Activated T-cell treated with anti-CD3 and anti-CD28 coated beads for 4 hours (primary cell): ENCODE data around the gene NTRK2.

ENCODE experiments used
- DNase-seq: peaks from one replicate; pipeline ENCODE4 v3.0.0-alpha.2; 2020

Gene NTRK2

DNA sequence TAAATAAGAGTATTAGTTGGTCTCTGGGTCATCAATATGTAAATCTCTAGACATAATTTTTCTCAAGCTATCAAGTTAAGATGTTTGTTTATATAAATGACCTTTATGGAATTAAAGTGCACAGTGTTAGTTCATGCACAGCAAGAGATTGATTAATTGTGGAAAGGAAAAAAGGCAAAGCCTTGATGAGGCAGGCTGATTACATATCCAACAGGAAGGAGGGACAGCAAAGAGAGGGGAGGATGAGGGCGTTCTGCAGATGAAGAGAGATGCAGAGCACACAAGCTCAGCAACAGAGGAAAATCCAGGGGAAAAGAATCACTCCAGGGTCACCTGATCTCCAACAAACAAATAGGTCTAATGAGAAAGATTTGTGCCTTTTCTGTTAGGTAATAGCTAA is 16.5 kb downstream of the NTRK2 start:
- no peak for DNase-seq

DNA sequence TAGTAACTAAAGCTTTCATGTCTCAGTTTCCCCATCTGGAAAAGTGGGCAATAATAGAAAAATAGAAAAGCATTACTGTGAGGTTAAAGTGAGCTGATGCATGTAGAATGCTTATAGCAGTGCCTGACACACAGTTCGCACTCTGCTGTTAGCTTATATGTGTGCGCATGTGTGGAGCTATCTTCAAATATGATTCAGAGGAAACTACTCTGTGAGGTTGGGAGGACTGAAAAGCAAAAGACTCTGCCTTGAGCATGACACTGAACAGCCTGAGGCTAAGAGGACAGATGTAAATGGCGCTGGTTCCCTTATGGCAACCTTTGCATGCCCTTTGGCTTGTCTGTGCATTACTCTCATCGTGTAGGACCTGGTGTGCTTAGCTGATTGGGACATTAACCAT is 19.4 kb downstream of the NTRK2 start:
- DNase-seq: no peak

DNA sequence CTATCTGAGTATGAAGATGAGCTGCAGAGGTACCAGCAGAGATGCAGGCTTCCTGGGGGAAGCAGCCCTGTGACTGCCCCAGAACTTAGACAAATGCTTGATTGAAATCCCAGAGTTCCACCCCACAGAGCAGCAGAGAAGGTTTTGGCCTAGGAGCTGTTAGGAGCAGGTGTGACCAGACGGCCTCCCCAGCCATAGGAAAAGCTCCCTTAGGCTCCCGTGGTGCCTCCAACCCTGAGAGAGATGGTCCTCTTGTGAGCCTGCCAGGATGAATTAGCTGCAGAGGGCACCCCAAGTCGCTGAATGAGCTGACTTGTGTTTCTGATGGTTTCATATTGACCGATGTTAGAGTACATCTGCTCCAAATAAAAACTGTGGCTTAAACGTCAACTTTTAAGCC is 22.1 kb downstream of the NTRK2 start:
- no peak for DNase-seq

DNA sequence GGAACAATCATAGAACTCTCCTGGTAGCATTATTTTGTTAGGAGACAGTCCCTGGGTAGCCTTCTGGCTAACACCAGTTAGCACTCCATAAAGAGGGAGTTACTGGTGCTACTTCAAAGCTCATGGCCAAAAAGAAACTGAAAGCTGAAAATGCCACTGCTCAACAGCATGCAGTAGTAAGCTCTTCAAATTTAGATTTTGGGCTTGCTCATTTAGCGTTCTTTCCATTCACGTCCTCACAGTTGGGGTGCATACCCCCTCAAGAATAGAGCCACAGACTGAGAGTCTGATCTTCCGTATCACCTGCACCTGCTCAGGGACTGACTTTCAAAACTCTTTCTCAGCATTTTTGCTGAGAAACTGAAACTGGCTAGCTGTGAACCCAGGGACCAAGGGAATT is 24.7 kb downstream of the NTRK2 start:
- DNase-seq: no peak

DNA sequence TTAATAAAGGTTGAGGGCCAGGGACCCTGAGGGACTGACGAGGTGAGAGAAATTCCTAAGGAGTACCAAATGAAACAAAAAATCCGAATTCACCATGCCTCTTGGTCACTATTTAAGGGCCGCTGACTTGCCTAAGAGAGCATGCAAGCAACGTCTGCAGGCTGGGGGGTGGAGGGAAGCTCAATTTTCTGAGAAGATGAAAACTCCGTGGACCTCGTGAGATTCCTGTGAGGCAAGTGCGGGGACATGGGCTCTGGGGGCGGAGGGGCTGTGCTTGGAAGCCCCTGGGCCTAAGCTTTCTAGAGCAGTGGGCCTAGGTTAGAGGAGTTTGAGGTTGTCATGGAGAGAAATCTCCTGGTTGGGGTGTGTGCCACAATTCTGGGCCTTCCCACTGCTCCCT is 27.5 kb downstream of the NTRK2 start:
- no peak for DNase-seq

- no peak for DNase-seq
Measured at GRCh38 chr9:84697509-84698114, 28.1 kb downstream of the NTRK2 start.

DNA sequence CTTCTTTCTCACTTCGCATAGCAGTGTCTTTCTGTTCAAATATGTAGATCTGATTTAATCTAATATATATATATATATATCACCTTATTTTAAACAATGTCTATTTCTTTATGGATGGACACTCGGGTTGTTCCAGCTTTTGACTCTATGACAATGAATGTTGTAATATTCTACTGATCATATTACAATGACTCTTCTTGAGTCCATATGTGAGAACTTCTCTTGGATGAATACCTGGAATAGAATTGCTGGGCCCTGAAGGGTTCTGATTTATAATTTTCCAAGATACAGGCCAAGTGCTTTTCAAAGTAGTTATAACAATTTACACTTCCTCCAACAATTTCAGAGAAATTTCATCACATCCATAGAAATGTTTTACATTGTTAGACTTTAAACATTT is 28.8 kb downstream of the NTRK2 start:
- no peak for DNase-seq

DNA sequence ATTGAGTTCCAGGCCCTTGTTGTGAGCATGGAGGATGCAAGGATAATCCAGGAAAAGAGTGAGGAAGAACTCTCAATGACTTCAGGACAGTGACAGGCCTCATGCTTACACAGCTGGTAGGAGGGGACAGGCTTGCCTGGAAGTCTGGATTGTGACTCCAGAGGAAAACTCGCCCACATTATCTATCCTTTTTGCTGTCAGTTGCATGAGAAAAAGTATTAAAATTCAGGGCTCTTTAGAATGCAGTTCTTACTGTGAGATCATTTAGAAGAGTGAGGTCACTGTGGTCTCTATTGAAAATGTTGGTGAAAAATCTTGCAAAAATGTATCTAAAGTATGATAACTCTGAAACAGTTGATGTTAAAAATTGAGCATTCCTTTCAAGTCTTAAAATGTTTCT is 30.5 kb downstream of the NTRK2 start:
- no peak for DNase-seq

DNA sequence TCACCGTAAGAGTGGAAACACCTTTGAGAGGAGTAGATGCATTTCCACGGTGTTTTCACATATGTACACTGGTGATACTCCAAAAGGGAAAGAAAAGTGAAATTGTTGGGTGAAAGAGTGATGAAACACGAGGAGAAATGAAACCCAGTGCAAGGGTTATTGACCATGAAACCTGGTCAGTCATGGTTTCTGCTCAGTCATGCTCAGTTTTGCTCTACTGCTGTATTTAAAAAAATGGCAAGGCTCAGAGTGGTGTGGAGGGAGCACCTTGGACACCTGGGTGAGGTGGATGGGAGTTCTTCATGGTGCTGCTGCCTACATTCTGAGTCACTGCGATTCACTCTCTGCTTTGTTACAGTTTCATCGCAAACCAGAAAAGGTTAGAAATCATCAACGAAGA is 32.3 kb downstream of the NTRK2 start:
- DNase-seq: no peak

GRCh38 chr9:84702471-84702870 is 32.9 kb downstream of the NTRK2 start:
- DNase-seq: no peak

- no peak for DNase-seq
Measured at GRCh38 chr9:84703793-84704192, 34.3 kb downstream of the NTRK2 start.

- no peak for DNase-seq
Measured at GRCh38 chr9:84705128-84705527, 35.6 kb downstream of the NTRK2 start.

- DNase-seq: no peak
Measured at GRCh38 chr9:84708400-84708799, 38.9 kb downstream of the NTRK2 start.

DNA sequence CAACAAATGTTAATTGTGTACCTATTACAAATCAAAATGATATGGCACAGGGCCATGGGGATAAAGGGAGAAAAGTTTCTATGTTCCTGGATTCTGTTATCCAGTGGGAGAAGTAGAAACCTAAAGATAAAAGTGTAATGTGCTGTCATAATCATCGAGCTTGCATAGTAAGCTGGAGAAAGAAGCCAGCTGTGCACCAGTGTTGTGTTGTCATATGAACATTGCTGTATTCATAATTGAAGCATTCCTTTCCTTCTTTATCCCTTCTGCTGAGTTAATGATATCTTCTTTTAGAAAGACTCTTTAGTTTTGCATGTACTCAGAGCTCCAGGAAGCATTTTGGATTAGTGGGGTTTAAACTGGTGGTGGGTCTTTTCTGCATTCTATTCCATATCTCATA is 39.5 kb downstream of the NTRK2 start:
- DNase-seq: no peak

DNA sequence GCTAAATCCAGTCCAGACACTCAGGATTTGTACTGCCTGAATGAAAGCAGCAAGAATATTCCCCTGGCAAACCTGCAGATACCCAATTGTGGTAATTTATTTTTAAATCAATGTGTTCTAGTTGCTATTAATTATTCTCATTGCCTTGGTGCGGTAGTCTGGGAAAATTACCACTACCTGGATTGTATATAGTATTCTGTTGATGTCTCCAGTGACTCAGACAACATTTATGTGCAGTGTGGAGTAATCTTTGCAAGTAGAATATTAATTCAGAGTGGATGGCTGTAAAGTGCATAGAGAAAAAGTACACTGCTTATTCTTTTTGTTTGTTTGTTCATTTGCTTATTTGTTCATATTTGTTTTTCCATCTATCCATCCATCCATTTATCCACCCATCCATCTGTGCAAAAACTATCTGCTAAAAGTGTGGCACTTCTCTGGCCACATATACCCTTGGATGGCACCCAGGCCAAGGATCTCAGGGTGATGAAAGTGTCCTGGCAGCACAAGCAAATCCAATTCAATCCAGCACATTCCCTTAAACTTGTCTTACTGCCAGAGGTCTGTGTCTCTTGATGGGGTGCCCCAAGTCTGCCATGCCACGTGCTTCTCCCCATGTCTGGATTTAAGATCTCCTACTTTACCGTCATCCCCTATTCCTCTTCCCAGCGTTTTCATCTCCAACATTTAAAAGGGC is 41.3 kb downstream of the NTRK2 start:
- no peak for DNase-seq

DNA sequence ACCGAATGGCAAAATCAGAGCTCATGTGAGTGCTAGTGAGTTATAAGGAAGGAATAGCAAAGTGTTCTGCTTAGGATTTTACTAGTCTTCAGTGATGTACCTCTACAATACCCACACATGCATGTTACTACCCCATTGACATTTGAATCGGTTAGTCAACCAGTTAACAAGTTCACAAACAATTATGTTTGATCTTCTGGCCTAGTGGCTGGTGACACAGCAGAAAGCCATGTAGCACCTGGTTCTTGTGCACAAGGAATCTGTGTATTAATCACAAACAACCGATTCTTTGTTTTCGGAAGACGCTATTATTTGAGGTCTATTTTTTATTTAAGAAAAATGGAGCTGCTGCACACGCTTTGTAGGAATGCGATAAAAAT is 41.9 kb downstream of the NTRK2 start:
- DNase-seq: no peak

GRCh38 chr9:84711936-84712335 is 42.4 kb downstream of the NTRK2 start:
- no peak for DNase-seq

GRCh38 chr9:84716217-84716616 is 46.7 kb downstream of the NTRK2 start:
- DNase-seq: no peak

GRCh38 chr9:84718476-84718875 is 48.9 kb downstream of the NTRK2 start:
- no peak for DNase-seq

GRCh38 chr9:84722388-84722989 is 53.0 kb downstream of the NTRK2 start:
- DNase-seq: no peak

GRCh38 chr9:84723426-84723825 is 53.9 kb downstream of the NTRK2 start:
- DNase-seq: no peak

DNA sequence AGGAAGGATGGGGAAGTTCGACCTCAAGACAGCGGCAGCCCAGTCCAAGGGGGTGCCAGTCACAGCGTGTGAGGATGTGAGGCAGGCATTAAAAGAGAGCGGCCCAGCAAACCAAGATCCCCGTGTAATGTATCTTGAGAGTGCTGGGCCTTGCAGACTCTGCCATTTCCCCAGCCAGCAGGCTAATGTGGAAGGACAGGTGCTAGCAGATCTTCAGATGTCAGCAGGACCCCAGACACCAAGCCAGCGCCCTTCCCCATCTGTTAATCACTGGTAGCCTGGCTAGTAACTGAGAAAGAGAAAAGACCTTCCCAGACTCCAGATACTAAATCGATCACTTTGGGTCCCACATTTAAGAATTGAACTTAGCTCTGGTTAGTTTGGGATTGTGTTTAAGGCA is 62.2 kb downstream of the NTRK2 start:
- DNase-seq: no peak

GRCh38 chr9:84736081-84736480 is 66.6 kb downstream of the NTRK2 start:
- DNase-seq: no peak

DNA sequence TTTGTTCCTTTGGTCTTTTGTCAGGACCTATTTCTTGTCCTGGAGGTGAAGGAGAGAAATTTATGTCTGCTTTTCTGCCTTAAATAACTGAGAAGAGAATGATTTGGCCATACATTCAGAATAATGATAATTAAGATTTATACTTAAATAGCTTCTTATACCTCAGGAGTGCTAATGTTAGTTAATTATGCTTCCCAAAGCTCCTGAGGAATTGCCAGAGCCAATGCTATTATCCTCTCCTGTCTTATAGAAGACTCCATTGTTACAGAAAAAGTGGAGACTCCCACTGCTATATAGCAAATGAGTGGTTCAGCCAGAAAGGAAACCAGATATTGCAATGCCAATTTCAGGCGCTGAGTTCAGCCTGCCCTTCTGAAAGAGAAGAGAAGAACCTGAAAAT is 67.0 kb downstream of the NTRK2 start:
- DNase-seq: no peak

DNA sequence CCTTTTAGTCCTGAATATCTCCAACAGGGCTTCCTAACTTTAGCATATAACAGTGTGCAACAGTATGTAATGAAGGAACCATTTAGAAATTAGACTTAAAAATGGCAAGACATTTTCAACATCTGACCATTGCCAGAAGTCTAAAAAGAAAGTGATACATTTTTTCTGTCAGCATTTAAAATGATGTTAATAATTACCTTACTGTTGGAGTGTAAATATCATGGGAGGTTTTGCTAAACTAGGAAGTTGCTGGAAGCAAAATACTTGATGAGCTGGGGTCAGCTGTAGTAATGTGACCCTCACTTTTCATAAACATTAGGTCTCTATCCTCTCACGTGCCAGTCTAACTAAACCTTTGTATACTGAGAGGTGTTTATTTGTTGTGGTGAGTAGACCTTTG is 68.8 kb downstream of the NTRK2 start:
- DNase-seq: no peak
